ENCODE data around the gene FGR.
"Not testable (repeated sequence)": the region's sequence is repeated elsewhere in the genome, so short reads cannot be mapped to it uniquely, and the experiment has no call there.

The FGR gene

GRCh38 chr1:27634985-27635367 lies at the start of gene FGR:
Gene FGR (minus strand): TSS chr1:27635185. CDS start chr1:27623916, 11,269 bp downstream.
- DNase-seq (ENCODE audit: low spot score): no peak

GRCh38 chr1:27684176-27684575 lies 49.2 kb upstream of the FGR start:
- no peak for DNase-seq (ENCODE audit: low spot score)

- DNase-seq (ENCODE audit: low spot score): no peak
These were observed 47.5 kb upstream of the FGR start for GRCh38 chr1:27682351-27682944.

- DNase-seq (ENCODE audit: low spot score): not testable (repeated sequence)
These were observed 46.6 kb upstream of the FGR start for GRCh38 chr1:27681580-27681979.

- not testable (repeated sequence) for DNase-seq (ENCODE audit: low spot score)
These were observed 45.3 kb upstream of the FGR start for GRCh38 chr1:27680225-27680791.

GRCh38 chr1:27678747-27679146 lies 43.8 kb upstream of the FGR start:
- no peak for DNase-seq (ENCODE audit: low spot score)

- DNase-seq (ENCODE audit: low spot score): no peak
These were observed 41.4 kb upstream of the FGR start for GRCh38 chr1:27676410-27676809.

- no peak for DNase-seq (ENCODE audit: low spot score)
These were observed 37.7 kb upstream of the FGR start for GRCh38 chr1:27672750-27673112.

GRCh38 chr1:27671964-27672749 lies 37.2 kb upstream of the FGR start, which contains the start of gene IFI6:
Gene IFI6 (minus strand): TSS chr1:27672192. CDS start chr1:27669314, 2,878 bp downstream.
- peak; percentile 96 for DNase-seq (ENCODE audit: low spot score)

GRCh38 chr1:27669876-27670275 lies 34.9 kb upstream of the FGR start:
- no peak for DNase-seq (ENCODE audit: low spot score)

GRCh38 chr1:27668808-27669723 lies 34.1 kb upstream of the FGR start:
- peak; percentile 81 for DNase-seq (ENCODE audit: low spot score)

- DNase-seq (ENCODE audit: low spot score): no peak
These were observed 33.3 kb upstream of the FGR start for GRCh38 chr1:27668121-27668807.

- no peak for DNase-seq (ENCODE audit: low spot score)
These were observed 31.8 kb upstream of the FGR start for GRCh38 chr1:27666791-27667254.

GRCh38 chr1:27666294-27666693 lies 31.3 kb upstream of the FGR start:
- DNase-seq (ENCODE audit: low spot score): no peak

GRCh38 chr1:27665016-27665651 lies 30.1 kb upstream of the FGR start:
- DNase-seq (ENCODE audit: low spot score): no peak

- DNase-seq (ENCODE audit: low spot score): no peak
These were observed 29.3 kb upstream of the FGR start for GRCh38 chr1:27664291-27664690.

GRCh38 chr1:27662707-27663393 lies 27.9 kb upstream of the FGR start:
- DNase-seq (ENCODE audit: low spot score): peak; percentile 89

GRCh38 chr1:27662261-27662660 lies 27.3 kb upstream of the FGR start:
- no peak for DNase-seq (ENCODE audit: low spot score)

- no peak for DNase-seq (ENCODE audit: low spot score)
These were observed 26.6 kb upstream of the FGR start for GRCh38 chr1:27661412-27662075.

GRCh38 chr1:27660300-27660835 lies 25.4 kb upstream of the FGR start:
- no peak for DNase-seq (ENCODE audit: low spot score)
